SIG-M5 (cell line): ENCODE results near the gene RAPGEF2.
"Not testable (repeated sequence)": the region's sequence is repeated elsewhere in the genome, so short reads cannot be mapped to it uniquely, and the experiment has no call there.

ENCODE experiments used
- DNase-seq: peaks from one replicate; lab custom pipeline; 2025; lab: John Stamatoyannopoulos, UW

The RAPGEF2 gene

GRCh38 chr4:159160242-159160641, 57.4 kb downstream of the RAPGEF2 start:
- DNase-seq = no peak

- DNase-seq = not testable (repeated sequence)
Measured at GRCh38 chr4:159161436-159161835, 58.6 kb downstream of the RAPGEF2 start.

GRCh38 chr4:159162576-159162975, 59.7 kb downstream of the RAPGEF2 start:
- DNase-seq = no peak

GRCh38 chr4:159163521-159163920, 60.6 kb downstream of the RAPGEF2 start:
- DNase-seq = no peak

GRCh38 chr4:159169404-159170302, 66.8 kb downstream of the RAPGEF2 start:
- no peak for DNase-seq

- no peak for DNase-seq
Measured at GRCh38 chr4:159171287-159171686, 68.4 kb downstream of the RAPGEF2 start.

- no peak for DNase-seq
Measured at GRCh38 chr4:159173886-159174285, 71.0 kb downstream of the RAPGEF2 start.

GRCh38 chr4:159174645-159175084, 71.8 kb downstream of the RAPGEF2 start:
- no peak for DNase-seq

- no peak for DNase-seq
Measured at GRCh38 chr4:159175085-159175988, 72.5 kb downstream of the RAPGEF2 start.

GRCh38 chr4:159175989-159176375, 73.1 kb downstream of the RAPGEF2 start:
- no peak for DNase-seq

- no peak for DNase-seq
Measured at GRCh38 chr4:159177265-159178150, 74.6 kb downstream of the RAPGEF2 start.

- peak; percentile 41 for DNase-seq
Measured at GRCh38 chr4:159178151-159178546, 75.3 kb downstream of the RAPGEF2 start.

GRCh38 chr4:159178979-159179969, 76.4 kb downstream of the RAPGEF2 start:
- DNase-seq = no peak

- DNase-seq = not testable (repeated sequence)
Measured at GRCh38 chr4:159183885-159184605, 81.2 kb downstream of the RAPGEF2 start.

- no peak for DNase-seq
Measured at GRCh38 chr4:159185591-159186023, 82.7 kb downstream of the RAPGEF2 start.

GRCh38 chr4:159188646-159189045, 85.8 kb downstream of the RAPGEF2 start:
- DNase-seq = no peak

GRCh38 chr4:159190651-159191050, 87.8 kb downstream of the RAPGEF2 start:
- DNase-seq = no peak

- no peak for DNase-seq
Measured at GRCh38 chr4:159191989-159192388, 89.1 kb downstream of the RAPGEF2 start.

GRCh38 chr4:159193046-159193620, 90.3 kb downstream of the RAPGEF2 start:
- DNase-seq = no peak
